NCI-H82 treated with DMSO at 0.1 percent for 48 hours (cell line): Measurements from ENCODE around the gene THEMIS.

ENCODE experiments used
- DNase-seq: peaks from one replicate; lab custom pipeline; 2025; ENCODE audit not compliant: unreplicated experiment; lab: John Stamatoyannopoulos, UW

Gene THEMIS

DNA sequence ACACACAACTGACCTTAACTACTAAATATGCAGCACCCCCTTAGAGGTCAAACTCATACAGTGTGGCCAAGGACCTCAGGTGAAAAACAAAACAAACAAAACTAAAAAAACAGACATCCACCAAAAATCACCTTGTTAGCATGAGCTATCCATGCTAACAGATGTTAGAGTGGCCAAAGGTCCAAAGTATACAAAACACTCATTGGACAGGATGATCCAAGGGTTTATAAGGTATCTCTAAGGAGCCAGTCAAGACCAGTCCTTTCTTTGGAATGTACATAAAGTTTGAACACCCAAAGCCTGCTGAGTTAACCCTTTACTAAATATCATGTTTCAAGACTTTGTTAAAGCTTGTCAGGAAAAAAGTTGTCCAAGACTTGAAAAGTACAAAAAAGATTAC lies 35.8 kb downstream of the THEMIS start:
- no peak for DNase-seq

DNA sequence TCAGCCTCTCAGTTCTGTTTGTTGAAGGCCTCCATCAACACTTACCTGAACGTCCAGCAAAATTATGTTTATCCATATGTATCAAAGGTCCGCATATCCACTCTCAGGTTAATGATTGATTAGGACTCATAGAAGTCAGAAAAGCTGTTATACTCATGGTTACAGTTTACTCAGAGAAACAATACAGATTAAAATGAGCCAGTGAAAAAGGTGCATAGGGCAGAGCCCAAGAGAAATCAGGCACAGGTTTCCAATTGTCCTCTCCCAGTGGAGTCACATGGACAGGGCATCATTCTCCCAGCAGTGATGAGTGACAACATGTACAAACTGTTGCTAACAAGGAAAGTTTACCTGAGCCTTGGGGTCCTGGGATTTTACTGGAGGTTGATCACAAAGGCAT lies 36.2 kb downstream of the THEMIS start:
- DNase-seq = no peak

DNA sequence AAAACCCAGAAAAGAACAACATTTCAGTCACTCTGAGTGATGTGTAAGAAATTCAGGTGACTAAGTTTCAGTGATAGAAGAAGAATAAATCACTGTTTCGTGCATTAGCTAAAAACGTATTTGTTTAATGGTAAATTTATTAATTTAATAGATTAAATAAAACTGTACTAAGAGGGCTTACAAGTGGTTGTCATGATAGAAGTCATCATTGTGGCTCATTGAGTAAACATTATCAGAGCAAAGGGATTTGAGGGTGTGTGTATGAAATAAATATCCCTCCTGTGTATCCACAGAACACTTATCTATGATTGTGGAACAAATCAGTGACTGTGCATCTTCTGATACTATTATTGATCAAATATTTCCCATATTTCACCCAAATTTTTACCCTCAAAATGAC lies 40.1 kb downstream of the THEMIS start:
- DNase-seq = no peak

DNA sequence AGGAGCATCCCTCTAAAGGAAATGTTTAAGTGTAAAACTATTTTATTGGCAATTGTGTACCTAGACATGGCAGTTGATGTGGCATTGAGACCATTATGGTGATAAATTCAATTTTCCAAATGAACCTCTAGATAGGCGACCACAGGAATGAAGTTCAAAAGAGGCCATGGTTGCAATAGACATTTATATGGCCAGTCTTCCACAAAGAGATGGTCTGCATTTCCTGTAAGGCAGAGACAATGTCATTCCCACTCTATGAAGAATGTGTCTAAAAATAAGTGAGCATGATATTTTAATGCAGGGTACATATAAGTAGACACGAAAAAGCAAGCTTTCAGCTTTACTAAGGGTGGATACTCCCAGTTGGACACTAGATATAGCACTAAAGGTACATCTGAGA lies 40.9 kb downstream of the THEMIS start:
- no peak for DNase-seq

DNA sequence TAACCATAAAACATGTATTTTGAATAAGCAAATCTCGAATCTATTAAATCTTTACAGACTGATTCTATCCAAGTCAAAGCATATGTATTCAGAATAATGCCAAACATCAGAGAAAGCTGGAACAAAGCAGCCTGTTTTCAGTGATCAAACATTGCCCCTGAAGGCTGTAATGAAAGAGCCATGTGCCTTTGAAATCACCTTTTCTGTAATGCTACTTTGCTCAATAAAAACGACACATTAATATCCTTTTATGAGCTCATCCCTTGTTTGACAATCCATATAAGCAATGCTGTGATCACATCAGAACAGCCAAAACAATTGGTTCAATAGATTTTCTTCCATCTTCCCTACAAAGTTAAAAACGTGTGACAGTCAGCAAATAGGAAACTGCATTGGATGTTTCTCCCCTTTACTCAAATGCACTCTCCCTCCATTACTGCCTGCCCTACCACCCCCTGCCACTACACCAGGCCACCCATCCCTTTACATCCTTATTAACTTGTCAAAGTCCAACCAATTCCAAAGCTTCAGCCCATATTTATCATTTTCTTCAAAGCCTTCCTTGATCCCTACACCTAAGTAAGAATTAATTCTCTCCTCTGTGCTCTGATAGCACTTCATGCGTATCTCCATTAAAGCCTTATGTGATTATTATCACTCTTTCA lies 42.0 kb downstream of the THEMIS start:
- DNase-seq = no peak

DNA sequence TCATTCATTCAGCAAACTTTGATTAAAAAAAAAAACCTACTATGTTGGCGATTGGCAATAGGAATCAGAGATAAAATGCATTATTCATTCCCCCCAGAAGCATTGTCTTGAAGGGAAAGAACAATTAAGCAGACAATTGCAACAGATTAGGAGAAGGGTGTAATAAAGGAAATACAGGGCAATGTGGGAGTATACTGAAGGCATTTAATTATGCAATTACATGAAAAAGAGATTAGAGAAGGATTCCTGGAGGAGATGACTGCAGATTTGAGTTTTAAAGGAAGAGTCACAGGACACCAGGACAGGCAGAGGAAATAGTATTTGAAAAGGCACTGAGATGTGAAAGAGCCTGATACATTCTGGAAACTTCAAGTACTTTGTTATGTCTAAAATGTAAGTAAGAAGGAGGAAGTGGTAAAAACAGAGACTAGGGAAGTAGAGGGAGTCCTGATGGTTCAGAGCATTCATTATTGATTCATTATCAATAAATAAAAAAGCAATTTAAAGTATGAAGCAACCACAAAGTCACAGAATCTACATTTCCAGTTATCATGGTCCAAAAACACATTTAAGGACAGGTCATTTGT lies 43.7 kb downstream of the THEMIS start:
- no peak for DNase-seq

DNA sequence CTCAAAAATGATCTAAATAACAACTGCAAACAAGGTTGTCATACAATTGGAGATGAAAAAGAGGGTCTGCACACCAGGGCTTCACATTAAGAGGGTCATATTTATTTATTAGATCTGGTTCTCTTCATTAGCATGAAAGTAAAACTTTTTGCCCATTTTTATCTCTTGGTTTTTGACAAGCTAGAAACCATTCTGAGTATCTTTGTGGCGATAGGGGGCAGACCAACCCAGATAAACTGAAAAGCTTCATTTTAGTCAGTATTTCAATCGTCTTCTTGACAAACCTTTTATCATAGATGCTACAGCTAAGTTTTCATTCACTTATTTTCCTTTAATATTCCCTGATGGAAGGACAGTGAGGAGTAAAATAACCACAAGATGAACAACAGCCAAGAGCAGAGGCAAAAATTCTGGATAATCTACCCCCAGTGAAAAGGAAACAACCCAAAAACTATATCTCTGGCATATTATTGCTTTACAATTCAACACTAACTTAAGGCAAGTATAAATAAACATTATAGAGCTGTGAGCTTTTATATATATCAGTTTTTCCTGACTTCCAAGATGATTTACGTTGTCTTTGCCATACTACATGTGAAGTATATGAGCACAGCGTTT lies 45.2 kb downstream of the THEMIS start:
- no peak for DNase-seq

DNA sequence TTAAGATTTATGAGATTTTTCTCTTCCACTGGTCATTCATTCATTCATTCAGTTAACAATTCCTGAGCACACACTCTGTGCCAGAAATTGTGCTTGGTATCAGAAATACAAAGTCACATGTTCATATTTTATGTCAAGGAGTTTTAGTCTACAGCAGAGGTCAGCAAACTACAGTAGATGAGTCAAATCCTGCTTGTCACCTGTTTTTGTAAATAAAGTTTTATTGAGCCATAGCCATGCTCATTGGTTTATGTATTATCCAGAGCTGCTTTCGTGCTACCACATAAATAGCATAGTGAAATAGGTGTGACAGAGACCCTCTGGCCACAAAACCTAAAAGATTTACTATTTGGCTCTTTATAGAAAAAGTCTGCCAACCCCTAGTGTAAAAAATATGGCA lies 46.8 kb downstream of the THEMIS start:
- DNase-seq = no peak

DNA sequence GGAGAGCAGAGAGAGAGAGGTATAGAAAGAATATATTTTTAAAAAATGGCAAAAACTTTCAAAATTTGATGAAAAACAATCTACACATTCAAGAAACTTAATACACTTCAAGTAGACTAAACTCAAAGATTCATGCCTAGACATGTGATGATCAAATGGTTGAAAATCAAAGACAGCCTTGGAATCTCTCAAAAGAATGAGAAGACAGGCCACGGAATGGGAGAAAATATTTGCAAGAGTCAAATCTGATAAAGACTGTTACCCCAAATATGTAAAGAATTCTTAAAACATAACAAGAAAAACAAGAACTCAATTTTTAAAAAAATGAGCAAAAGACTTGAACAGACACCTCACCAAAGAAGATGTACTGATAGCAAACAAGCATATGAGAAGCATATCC lies 49.7 kb downstream of the THEMIS start:
- no peak for DNase-seq

DNA sequence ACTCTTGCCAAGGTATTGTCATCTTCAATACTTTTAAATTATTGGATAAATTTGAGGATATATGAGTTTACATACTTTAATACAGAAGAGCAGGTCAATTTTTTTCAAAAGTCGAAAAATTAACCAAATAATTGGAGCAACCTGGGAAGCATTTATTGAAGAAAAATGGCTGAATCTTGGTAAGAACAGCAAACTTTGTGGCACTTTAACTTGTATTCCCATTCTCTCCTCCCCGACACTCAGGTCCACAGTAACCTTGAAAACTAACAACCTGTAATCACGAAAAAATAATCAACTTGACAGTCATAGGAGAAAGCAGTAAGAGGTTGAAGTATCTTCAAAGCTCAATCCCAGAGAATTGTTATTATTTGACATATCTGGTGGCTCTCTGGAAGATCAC lies 55.6 kb downstream of the THEMIS start:
- no peak for DNase-seq

DNA sequence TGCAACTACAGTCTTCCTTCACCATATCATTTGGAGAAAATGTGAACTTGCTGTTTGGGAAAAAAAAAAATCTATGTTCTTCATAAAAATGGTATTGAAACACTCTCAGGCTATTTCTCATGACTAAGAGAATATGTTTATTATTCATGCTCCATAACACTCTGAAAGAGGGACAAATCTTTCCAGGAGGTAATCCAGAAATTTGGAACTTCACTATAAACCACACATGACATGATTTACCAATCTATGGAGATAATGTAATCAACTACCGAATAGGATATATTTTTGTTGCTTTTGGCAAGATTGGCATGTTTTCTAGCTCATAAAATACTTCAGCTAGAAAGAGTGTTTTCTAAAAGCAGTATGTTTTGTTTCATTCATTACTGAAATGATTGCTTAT lies 56.3 kb downstream of the THEMIS start:
- DNase-seq = no peak

DNA sequence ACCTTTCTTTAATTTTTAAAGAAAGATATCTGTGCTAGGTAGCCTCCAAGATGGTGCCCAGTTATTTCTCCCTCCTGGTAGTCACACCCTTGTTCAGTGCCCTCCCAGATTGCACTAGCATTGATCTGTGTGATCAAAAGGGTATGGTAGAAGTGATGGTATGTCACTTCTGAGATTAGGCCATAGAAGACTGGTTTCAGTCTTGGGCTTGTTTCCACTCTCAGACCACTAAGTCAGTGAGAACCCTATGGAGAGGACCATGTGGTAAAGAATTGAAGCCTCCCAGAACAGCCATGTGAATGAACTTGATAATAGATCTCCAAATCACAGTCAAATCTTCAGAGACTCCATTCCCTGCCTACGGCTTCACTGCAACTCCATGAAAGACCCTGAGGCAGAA lies 57.3 kb downstream of the THEMIS start:
- DNase-seq = no peak

DNA sequence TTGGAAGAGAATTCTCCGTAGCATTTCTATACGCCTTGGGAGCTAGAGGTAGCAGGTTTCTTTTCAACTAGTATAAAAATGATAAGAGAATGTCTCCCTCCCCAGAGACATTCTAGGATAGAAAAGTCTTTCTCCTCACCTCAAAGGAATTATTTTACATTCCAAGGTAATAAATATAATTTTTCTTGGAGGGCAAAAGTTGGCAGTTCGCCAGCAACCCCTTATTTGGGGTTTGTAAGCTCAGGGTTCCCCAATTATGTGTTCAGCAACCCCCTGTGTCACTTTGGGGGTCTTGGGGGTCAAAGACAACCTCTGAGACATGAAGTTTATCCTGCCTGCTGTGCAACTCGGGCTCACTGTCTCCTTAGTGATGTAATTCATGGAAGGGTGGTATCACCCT lies 58.3 kb downstream of the THEMIS start:
- no peak for DNase-seq

DNA sequence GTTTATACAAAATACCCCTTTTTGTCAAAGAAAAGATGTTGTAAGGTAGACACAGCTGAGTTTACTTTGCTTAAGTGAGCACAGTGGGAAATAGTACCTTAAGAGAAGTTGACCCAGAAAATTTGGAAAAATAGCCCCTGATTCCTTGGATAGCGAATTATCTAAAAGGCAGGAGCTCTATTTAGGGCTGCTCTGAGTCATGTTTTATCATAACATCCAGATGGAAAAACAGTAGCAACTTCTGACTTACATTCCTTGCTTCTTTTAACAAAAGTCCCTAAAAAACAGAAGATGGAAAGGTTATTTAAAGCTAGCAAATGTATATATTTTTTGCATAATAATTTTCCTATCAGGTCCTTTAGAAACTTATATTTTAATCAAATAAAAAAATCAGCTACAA lies 59.0 kb downstream of the THEMIS start:
- DNase-seq = no peak

DNA sequence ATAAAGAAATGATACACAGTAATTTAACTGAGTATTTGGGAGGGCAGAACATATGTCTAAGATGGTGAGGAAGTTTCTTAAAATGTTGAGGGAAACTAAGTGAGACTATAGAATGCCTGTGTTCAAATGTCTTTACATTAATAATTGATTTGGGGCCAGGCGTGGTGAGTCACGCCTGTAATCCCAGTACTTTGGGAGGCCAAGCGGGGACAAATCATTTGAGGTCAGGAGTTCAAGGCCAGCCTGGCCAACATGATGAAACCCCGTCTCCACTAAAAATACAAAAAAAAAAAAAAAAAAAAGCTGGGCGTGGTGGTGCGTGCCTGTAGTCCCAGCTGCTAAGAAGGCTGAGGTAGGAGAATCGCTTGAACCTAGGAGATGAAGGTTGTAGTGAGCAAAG lies 66.7 kb downstream of the THEMIS start:
- DNase-seq = no peak

DNA sequence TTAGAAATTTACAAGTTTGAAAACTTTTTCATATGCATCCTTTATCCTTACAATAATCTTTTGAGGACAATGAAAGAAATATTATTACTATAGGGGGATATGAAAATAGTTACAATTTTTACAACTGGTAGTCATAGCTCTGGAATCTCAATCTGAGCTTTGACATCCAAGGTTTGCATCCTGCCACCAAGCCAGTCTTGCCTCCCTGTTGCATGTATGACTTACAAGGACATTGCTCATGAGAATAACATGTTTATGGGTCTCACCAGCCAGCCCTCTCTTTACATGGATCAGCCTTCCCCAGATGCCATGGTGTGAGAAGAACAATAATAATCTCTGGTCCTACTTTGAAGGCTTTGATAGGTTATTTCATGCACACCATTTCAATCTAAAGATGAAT lies 67.5 kb downstream of the THEMIS start:
- DNase-seq = no peak

DNA sequence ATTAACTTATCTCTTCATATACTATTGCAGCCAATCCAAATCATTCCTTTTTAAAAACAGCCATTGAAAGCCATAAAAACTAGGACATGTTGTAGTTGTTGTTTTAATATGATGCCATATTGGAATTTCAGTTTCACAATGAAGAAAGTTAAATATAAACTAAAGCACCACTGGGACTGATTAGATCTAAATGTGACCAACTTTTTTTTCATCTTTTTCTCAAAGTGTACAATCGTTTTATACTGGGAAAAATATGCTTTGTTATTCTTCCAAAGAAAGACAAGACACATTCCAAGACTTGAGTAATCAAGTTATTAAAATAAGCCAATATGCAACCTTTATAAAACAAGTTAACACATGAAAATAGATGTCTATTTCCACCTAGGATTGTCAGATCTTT lies 68.5 kb downstream of the THEMIS start:
- DNase-seq = no peak

DNA sequence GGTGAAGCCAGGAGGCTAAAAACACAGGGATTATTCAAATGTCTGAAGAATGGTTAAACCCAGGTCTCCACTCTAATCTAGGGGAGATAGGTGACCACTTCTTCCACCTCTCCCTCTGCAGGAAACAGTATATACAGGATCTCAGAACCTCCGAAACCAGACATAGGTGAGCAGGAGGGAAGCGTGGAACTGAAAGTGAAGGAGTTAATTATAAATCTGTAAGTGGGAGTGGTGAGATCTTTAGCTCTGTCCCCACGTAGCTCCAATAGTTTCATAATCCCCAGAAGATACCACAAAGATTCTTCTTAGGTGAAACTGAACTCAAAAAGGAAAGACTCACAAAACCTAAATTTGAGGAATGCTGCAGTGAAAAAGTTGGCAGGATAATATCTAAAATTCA lies 76.8 kb downstream of the THEMIS start:
- no peak for DNase-seq

DNA sequence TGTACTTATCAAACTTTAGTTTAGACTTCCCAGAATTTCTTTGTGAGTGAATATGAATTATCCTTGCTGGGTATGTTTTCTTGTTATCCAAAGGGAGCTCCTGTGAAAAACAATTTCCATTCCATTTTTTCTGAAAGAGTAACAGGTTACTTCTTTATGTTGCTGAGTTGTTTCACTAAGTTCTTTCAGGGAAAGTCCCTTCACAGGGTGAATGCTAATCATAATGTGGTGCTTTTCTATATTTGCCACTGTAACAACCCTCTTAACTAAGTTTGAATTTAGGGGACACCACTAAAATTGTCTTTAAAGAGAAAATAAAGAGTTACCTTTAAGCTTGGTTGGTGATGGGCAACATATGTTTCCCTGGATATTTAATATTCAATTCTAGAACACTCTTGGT lies 79.4 kb downstream of the THEMIS start:
- DNase-seq = no peak

DNA sequence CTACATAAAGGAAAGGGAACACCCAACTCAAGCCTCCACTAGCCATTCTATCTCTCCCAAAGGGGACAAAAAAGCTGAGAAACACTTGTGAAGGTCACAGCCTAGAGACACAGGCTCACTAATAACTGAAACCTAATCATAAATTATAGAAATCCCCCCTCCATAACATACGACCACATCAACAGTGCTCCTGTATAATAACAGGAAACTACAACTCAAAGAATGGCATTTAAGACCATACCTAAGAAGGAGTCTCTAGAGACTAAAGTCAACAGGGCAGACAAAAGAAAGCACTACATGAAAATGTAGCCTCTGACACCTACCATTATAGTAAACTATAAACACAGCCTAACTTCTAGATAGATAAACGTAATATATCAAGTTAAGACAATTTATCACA lies 82.7 kb downstream of the THEMIS start:
- no peak for DNase-seq

DNA sequence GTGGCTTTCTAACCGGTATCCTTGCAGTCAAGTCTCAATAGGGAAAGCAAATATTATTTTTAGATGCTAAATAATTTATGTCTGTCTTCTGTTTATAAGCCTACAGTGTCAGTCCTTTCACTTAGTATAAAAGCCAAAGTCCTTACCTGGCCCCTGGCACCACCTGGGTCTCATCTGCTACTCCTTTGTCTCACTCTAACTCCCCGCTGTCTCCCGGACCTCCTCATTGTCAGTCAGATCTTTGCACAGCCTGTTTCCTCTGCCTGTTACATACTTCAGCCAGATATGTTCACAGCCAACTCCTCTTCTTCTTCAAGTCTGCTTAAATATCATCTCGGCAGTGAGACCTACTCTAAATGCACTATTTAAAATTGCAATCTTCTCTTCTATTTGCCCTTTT lies 84.2 kb downstream of the THEMIS start:
- DNase-seq = no peak

DNA sequence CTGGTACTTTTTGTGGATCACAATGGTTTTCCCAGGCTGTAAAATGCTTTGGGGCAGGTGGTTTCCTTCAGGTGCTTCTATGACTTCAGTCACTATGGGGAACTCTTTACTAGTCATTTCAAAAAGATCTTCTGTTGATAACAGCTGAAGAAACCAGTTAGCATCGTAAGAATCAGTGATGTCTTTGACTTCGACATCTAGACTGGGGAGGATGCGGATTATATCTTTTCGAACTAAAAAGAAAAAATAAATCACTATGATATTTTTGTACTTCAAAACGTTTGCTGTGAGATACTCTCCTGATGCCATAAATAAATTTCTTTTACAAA lies 87.2 kb downstream of the THEMIS start:
- no peak for DNase-seq
